22Rv1 (cell line): Measurements from ENCODE around the gene CCDC127.

Experiments
- ZFX ChIP-seq: fragments of 450-650 bp; IDR thresholded peaks from 2 replicates; pipeline ENCODE4 v1.6.1; 2017; ENCODE audit warnings: antibody characterized with exemption, borderline replicate concordance
- TF ChIP-seq, protein P1 (sequence below): fragments of 450-650 bp; IDR thresholded peaks from 2 replicates; pipeline ENCODE4 v1.5.1; 2017; ENCODE audit warnings: mild to moderate bottlenecking

DNA sequence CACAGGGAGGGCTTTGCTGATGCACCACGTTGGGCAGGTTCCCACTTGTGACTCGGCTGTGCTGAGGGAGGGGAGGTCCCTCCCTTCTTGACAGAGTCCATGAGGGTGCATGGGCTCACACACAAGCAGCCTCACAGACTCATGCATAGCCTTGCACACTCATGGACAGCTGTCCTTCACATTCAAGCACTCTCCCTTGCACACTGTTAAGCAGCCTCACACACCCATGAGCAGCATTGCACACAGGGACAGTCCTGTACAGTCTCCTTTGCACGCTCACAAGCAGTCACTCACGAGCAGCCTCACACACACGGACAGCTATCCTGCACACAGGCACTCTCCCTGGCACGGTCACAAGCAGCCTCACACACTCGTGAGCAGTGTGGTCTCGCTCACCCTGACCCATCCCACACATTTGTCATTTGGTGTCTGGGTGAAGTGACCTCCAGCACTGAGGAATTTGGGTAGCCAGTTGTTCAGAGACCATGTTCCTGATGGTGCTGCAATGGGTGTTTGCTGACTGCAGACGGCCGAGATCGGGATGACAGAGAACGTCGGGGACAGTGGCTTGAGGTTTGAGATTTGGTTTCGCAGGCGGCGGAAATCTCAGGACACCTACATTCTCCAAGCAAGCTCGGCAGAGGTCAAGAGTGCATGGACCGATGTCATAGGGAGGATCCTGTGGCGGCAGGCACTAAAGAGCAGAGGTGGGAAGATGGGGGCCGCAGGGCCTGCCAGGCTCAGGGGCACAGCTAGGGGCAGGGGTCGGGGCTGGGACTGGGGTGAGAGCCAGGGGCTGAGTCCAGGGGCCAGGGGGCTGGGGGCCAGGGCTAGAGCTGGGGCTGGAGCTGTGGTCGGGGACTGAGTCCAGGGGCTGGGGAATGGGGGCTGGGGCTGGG is 44.3 kb downstream of the CCDC127 start:
- TF ChIP-seq, protein P1, sequence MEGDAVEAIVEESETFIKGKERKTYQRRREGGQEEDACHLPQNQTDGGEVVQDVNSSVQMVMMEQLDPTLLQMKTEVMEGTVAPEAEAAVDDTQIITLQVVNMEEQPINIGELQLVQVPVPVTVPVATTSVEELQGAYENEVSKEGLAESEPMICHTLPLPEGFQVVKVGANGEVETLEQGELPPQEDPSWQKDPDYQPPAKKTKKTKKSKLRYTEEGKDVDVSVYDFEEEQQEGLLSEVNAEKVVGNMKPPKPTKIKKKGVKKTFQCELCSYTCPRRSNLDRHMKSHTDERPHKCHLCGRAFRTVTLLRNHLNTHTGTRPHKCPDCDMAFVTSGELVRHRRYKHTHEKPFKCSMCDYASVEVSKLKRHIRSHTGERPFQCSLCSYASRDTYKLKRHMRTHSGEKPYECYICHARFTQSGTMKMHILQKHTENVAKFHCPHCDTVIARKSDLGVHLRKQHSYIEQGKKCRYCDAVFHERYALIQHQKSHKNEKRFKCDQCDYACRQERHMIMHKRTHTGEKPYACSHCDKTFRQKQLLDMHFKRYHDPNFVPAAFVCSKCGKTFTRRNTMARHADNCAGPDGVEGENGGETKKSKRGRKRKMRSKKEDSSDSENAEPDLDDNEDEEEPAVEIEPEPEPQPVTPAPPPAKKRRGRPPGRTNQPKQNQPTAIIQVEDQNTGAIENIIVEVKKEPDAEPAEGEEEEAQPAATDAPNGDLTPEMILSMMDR = no peak
- TF ChIP-seq ZFX = no peak
